Measurements from ENCODE around the gene ADIPOR1. TPM values are rescaled to one million over a fixed set of nuclear protein-coding genes. Genes with fewer than 3 reads are reported as not detected.
"Not testable (repeated sequence)": the region's sequence is repeated elsewhere in the genome, so short reads cannot be mapped to it uniquely, and the experiment has no call there.

Gene ADIPOR1
- polyA plus RNA-seq (2013, experiment 1 of 2) = 68.7 TPM
- polyA plus RNA-seq (2013, experiment 2 of 2) = 69.3 TPM

GRCh38 chr1:202957733-202958543, at the start of gene ADIPOR1:
ADIPOR1 (minus strand) TSS chr1:202958312; CDS start chr1:202951070, 7,242 bp downstream.
- Histone ChIP-seq H3K18ac (ENCODE audit: low read length) (peak within 1 kb of the TSS; percentile 92), H2AK5ac (ENCODE audit: low read depth, low read length) (peak within 1 kb of the TSS; percentile 43), H3K4me3 (ENCODE audit: low read length in 2 of 2) (peak within 1 kb of the TSS; percentile 74 to 99), H3K27ac (replicated peaks; ENCODE audit: low read length) (no peak within 1 kb of the TSS), H2BK12ac (ENCODE audit: low read length) (no peak within 1 kb of the TSS), H2BK15ac (ENCODE audit: low read length) (peak within 1 kb of the TSS; percentile 70), H3K79me1 (ENCODE audit: low read depth, low read length) (peaks cover 5% of the 10 kb centered on the region), H3K23ac (ENCODE audit: low read depth, low read length, poor library complexity) (peak within 1 kb of the TSS; percentile 89), H3K9me3 (replicated peaks in 1 of 2; ENCODE audit: control insufficient read depth in 2 of 2, insufficient read depth in 1 of 2, low read depth in 1 of 2, low read length in 2 of 2) (no peaks in the 10 kb centered on the region), H4K91ac (ENCODE audit: low read depth, low read length, poor library complexity) (no peak within 1 kb of the TSS), H3K4me2 (ENCODE audit: insufficient read depth, low read length, poor library complexity, severe bottlenecking) (peak within 1 kb of the TSS; percentile 89), H3K36me3 (replicated peaks in 1 of 2; ENCODE audit: control insufficient read depth in 2 of 2, insufficient read depth in 2 of 2, low read length in 2 of 2) (peaks cover 6 to 17% of the 10 kb centered on the region in 2 donors), H3K4me1 (ENCODE audit: control insufficient read depth in 2 of 2, insufficient read depth in 1 of 2, low read depth in 1 of 2, low read length in 2 of 2) (peaks cover 6% of the 10 kb centered on the region in 2 donors), H2BK120ac (ENCODE audit: low read depth, low read length) (peak within 1 kb of the TSS; percentile 77), H2AFZ (ENCODE audit: low read length) (peak within 1 kb of the TSS; percentile 88), H2BK5ac (ENCODE audit: low read length) (peak within 1 kb of the TSS; percentile 85), H3K9ac (ENCODE audit: low read depth, low read length, poor library complexity) (peak within 1 kb of the TSS; percentile 97), H3K4ac (ENCODE audit: low read length) (no peak within 1 kb of the TSS), H3K27me3 (ENCODE audit: control insufficient read depth in 3 of 3, insufficient read depth in 3 of 3, low read depth in 1 of 3, low read length in 3 of 3) (no peaks in the 10 kb centered on the region), H4K8ac (ENCODE audit: low read depth, low read length) (no peak within 1 kb of the TSS), H3K14ac (ENCODE audit: low read length) (peak within 1 kb of the TSS; percentile 14)
- peak; percentile 75 for DNase-seq (ENCODE audit: low spot score)
- WGBS, 2 donors (ENCODE audit: extremely low coverage in 2 of 2, insufficient read length in 2 of 2, insufficient replicate concordance in 1 of 2) = no CpG with 5 or more reads among the region's 86 CpGs

DNA sequence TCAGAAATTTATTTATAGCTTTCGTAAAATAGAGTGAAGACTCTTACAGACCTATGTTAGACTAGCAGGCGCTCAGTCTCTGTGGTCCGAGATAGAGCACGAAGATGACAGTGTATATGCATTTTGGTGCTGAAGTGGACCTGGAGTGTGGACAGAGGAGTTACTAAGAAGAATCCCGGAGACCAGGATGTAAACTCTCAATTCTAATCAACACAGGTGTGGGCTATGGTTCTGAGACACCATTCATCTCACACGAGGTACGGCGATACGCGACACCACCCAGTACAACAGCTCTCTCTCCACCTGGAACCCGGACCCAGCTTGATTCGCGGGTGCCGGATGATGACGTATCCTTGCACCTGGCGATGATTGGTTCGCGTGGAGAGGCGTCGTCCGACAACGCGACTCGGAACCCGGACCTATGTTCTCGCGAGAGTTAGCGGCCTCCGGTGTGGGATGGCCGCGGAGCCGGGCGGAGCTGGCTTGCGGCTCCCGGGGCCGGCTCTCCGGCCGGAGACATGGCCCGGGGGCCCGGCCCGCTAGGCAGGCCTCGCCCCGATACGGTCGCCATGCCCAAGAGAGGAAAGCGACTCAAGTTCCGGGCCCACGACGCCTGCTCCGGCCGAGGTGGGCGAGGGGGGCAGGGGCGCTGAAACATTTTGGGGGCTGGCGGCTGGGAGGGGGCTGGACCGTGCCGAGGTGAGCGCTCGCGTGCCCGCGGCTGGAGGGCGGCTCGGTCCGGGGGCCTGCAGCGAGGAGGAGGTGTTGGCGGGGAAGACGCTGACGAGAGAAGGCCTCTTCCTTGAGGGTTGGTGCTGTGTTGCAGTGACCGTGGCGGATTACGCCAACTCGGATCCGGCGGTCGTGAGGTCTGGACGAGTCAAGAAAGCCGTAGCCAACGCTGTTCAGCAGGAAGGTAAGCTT, 49.1 kb upstream of the ADIPOR1 start, which contains the start of gene TMEM183A:
TMEM183A (plus strand) TSS at position 427 of the 924 bp plus-strand sequence; CDS start at position 519, 92 bp downstream.
- no peak within 1 kb of the TSS for H2BK120ac ChIP-seq (ENCODE audit: low read depth, low read length)
- no peak within 1 kb of the TSS for H3K14ac ChIP-seq (ENCODE audit: low read length)
- no peak within 1 kb of the TSS for H2BK15ac ChIP-seq (ENCODE audit: low read length)
- no peak within 1 kb of the TSS for H4K91ac ChIP-seq (ENCODE audit: low read depth, low read length, poor library complexity)
- H4K8ac ChIP-seq (ENCODE audit: low read depth, low read length) = no peak within 1 kb of the TSS
- H3K9me3 ChIP-seq (replicated peaks in 1 of 2; ENCODE audit: control insufficient read depth in 2 of 2, insufficient read depth in 1 of 2, low read depth in 1 of 2, low read length in 2 of 2) = peaks cover 0 to 10% of the 10 kb centered on the region in 2 donors
- peak within 1 kb of the TSS; percentile 98 for H3K9ac ChIP-seq (ENCODE audit: low read depth, low read length, poor library complexity)
- H3K4ac ChIP-seq (ENCODE audit: low read length) = no peak within 1 kb of the TSS
- no peaks in the 10 kb centered on the region for H3K27me3 ChIP-seq (ENCODE audit: control insufficient read depth in 3 of 3, insufficient read depth in 3 of 3, low read depth in 1 of 3, low read length in 3 of 3)
- H2BK5ac ChIP-seq (ENCODE audit: low read length) = peak within 1 kb of the TSS; percentile 61
- WGBS, 2 donors (ENCODE audit: extremely low coverage in 2 of 2, insufficient read length in 2 of 2, insufficient replicate concordance in 1 of 2) = no CpG with 5 or more reads among the region's 78 CpGs
- no peak within 1 kb of the TSS for H2BK12ac ChIP-seq (ENCODE audit: low read length)
- H2AFZ ChIP-seq (ENCODE audit: low read length) = peak within 1 kb of the TSS; percentile 89
- H3K4me3 ChIP-seq (ENCODE audit: low read length in 2 of 2) = peak within 1 kb of the TSS; percentile 90 to 96
- peak within 1 kb of the TSS; percentile 94 for H3K23ac ChIP-seq (ENCODE audit: low read depth, low read length, poor library complexity)
- no peaks in the 10 kb centered on the region for H3K79me1 ChIP-seq (ENCODE audit: low read depth, low read length)
- no peak within 1 kb of the TSS for H3K27ac ChIP-seq (replicated peaks; ENCODE audit: low read length)
- peak within 1 kb of the TSS; percentile 89 for H3K4me2 ChIP-seq (ENCODE audit: insufficient read depth, low read length, poor library complexity, severe bottlenecking)
- peaks cover 0 to 4% of the 10 kb centered on the region in 2 donors for H3K4me1 ChIP-seq (ENCODE audit: control insufficient read depth in 2 of 2, insufficient read depth in 1 of 2, low read depth in 1 of 2, low read length in 2 of 2)
- peak; percentile 96 for DNase-seq (ENCODE audit: low spot score)
- peak within 1 kb of the TSS; percentile 79 for H3K18ac ChIP-seq (ENCODE audit: low read length)
- peak within 1 kb of the TSS; percentile 73 for H2AK5ac ChIP-seq (ENCODE audit: low read depth, low read length)
- peaks cover 5 to 37% of the 10 kb centered on the region in 2 donors for H3K36me3 ChIP-seq (replicated peaks in 1 of 2; ENCODE audit: control insufficient read depth in 2 of 2, insufficient read depth in 2 of 2, low read length in 2 of 2)

DNA sequence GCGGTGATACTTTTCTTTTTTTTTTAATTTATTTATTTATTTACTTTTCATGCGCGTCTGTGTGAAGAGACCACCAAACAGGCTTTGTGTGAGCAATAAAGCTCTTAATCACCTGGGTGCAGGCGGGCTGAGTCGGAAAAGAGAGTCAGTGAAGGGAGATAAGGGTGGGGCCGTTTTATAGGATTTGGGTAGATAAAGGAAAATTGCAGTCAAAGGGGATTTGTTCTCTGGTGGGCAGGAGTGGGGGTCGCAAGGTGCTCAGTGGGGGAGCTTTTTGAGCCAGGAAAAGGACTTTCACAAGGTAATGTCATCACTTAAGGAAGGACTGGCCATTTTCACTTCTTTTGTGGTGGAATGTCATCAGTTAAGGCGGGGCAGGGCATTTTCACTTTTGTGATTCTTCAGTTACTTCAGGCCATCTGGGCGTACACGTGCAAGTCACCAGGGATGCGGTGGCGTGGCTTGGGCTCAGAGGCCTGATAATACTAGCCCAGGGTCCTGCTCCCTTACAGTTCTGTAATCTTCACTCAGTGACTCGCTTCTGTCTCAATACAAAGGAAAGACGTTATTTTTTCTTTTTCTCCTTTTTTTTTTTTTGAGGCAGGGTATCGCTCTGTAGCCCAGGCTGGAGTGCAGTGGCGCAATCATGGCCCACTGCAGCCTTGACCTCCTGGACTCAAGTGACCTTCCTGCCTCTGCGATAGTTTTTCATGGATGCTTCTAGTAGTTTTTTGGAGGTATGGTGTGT, 47.5 kb upstream of the ADIPOR1 start:
- H2BK15ac ChIP-seq (ENCODE audit: low read length); H3K23ac ChIP-seq (ENCODE audit: low read depth, low read length, poor library complexity); H3K79me1 ChIP-seq (ENCODE audit: low read depth, low read length); H3K4ac ChIP-seq (ENCODE audit: low read length); H2AK5ac ChIP-seq (ENCODE audit: low read depth, low read length); H2BK120ac ChIP-seq (ENCODE audit: low read depth, low read length); H2BK12ac ChIP-seq (ENCODE audit: low read length); DNase-seq (ENCODE audit: low spot score); H3K4me3 ChIP-seq (ENCODE audit: low read length in 2 of 2); H3K9me3 ChIP-seq (replicated peaks in 1 of 2; ENCODE audit: control insufficient read depth in 2 of 2, insufficient read depth in 1 of 2, low read depth in 1 of 2, low read length in 2 of 2); H3K27ac ChIP-seq (replicated peaks; ENCODE audit: low read length); H3K27me3 ChIP-seq (ENCODE audit: control insufficient read depth in 3 of 3, insufficient read depth in 3 of 3, low read depth in 1 of 3, low read length in 3 of 3); H2BK5ac ChIP-seq (ENCODE audit: low read length); H3K14ac ChIP-seq (ENCODE audit: low read length); H4K8ac ChIP-seq (ENCODE audit: low read depth, low read length); H4K91ac ChIP-seq (ENCODE audit: low read depth, low read length, poor library complexity); H3K4me1 ChIP-seq (ENCODE audit: control insufficient read depth in 2 of 2, insufficient read depth in 1 of 2, low read depth in 1 of 2, low read length in 2 of 2); H3K18ac ChIP-seq (ENCODE audit: low read length); H3K4me2 ChIP-seq (ENCODE audit: insufficient read depth, low read length, poor library complexity, severe bottlenecking): not testable (repeated sequence)
- H2AFZ ChIP-seq (ENCODE audit: low read length) = peak overlapping the region; percentile 89
- H3K9ac ChIP-seq (ENCODE audit: low read depth, low read length, poor library complexity) = peak overlapping the region; percentile 44
- peaks cover 5 to 20% of the 10 kb centered on the region in 2 donors for H3K36me3 ChIP-seq (replicated peaks in 1 of 2; ENCODE audit: control insufficient read depth in 2 of 2, insufficient read depth in 2 of 2, low read length in 2 of 2)
- no CpG with 5 or more reads among the region's 17 CpGs for WGBS, 2 donors (ENCODE audit: extremely low coverage in 2 of 2, insufficient read length in 2 of 2, insufficient replicate concordance in 1 of 2)
